Measurements from ENCODE around the gene MYL9.

Gene MYL9

GRCh38 chr20:36549628-36549941 lies 8.3 kb downstream of the MYL9 start:
- Histone ChIP-seq H3K27me3 (ENCODE audit: insufficient read depth, low read length, poor library complexity) (no peaks in the 10 kb centered on the region), H3K79me2 (ENCODE audit: control insufficient read depth, insufficient read depth, low read length) (no peaks in the 10 kb centered on the region), H3K56ac (ENCODE audit: low read length) (no peak overlapping the region), H3K23ac (ENCODE audit: low read length) (no peak overlapping the region), H3K4ac (ENCODE audit: low read depth, low read length) (no peak overlapping the region), H3K9ac (ENCODE audit: low read length) (no peak overlapping the region), H3K79me1 (ENCODE audit: low read length) (peaks cover 3% of the 10 kb centered on the region), H3K4me3 (ENCODE audit: low read length) (no peak overlapping the region), H3K4me1 (ENCODE audit: control insufficient read depth, low read depth, low read length) (no peaks in the 10 kb centered on the region), H2BK5ac (ENCODE audit: low read length) (no peak overlapping the region), H3K27ac (ENCODE audit: low read depth, low read length) (no peak overlapping the region), H3K4me2 (ENCODE audit: low read length) (no peak overlapping the region), H2AK5ac (ENCODE audit: low read length) (no peak overlapping the region), H3K18ac (ENCODE audit: low read length) (no peak overlapping the region), H4K8ac (ENCODE audit: low read depth, low read length) (no peak overlapping the region), H3K36me3 (ENCODE audit: control insufficient read depth, insufficient read depth, low read length) (peaks cover 1% of the 10 kb centered on the region), H2BK15ac (replicated peaks; ENCODE audit: low read depth) (no peak overlapping the region), H4K5ac (ENCODE audit: low read length) (no peak overlapping the region), H2BK120ac (ENCODE audit: low read depth, low read length) (no peak overlapping the region)
- WGBS (ENCODE audit: extremely low coverage, insufficient coverage, low lambda C conversion rate) = no CpG with 5 or more reads among the region's 9 CpGs
- DNase-seq = no peak

- no peak overlapping the region for H4K8ac ChIP-seq (ENCODE audit: low read depth, low read length)
- no peaks in the 10 kb centered on the region for H3K36me3 ChIP-seq (ENCODE audit: control insufficient read depth, insufficient read depth, low read length)
- H3K4me2 ChIP-seq (ENCODE audit: low read length) = no peak overlapping the region
- no peak overlapping the region for H3K23ac ChIP-seq (ENCODE audit: low read length)
- no peaks in the 10 kb centered on the region for H3K27me3 ChIP-seq (ENCODE audit: insufficient read depth, low read length, poor library complexity)
- no peak overlapping the region for H2BK15ac ChIP-seq (replicated peaks; ENCODE audit: low read depth)
- H3K4ac ChIP-seq (ENCODE audit: low read depth, low read length) = no peak overlapping the region
- no peak overlapping the region for H3K27ac ChIP-seq (ENCODE audit: low read depth, low read length)
- H4K5ac ChIP-seq (ENCODE audit: low read length) = no peak overlapping the region
- peaks cover 3% of the 10 kb centered on the region for H3K79me1 ChIP-seq (ENCODE audit: low read length)
- no peak overlapping the region for H3K4me3 ChIP-seq (ENCODE audit: low read length)
- H2BK120ac ChIP-seq (ENCODE audit: low read depth, low read length) = no peak overlapping the region
- H3K9ac ChIP-seq (ENCODE audit: low read length) = no peak overlapping the region
- no peak overlapping the region for H3K18ac ChIP-seq (ENCODE audit: low read length)
- H2BK5ac ChIP-seq (ENCODE audit: low read length) = no peak overlapping the region
- peak; percentile 25 for DNase-seq
- no peaks in the 10 kb centered on the region for H3K79me2 ChIP-seq (ENCODE audit: control insufficient read depth, insufficient read depth, low read length)
- H2AK5ac ChIP-seq (ENCODE audit: low read length) = no peak overlapping the region
- H3K56ac ChIP-seq (ENCODE audit: low read length) = peak overlapping the region; percentile 2
- no peaks in the 10 kb centered on the region for H3K4me1 ChIP-seq (ENCODE audit: control insufficient read depth, low read depth, low read length)
- WGBS (ENCODE audit: extremely low coverage, insufficient coverage, low lambda C conversion rate) = no CpG with 5 or more reads among the region's 16 CpGs
Observed at GRCh38 chr20:36549942-36550789, 8.8 kb downstream of the MYL9 start.

- no peak overlapping the region for H3K23ac ChIP-seq (ENCODE audit: low read length)
- no peak overlapping the region for H3K27ac ChIP-seq (ENCODE audit: low read depth, low read length)
- no peaks in the 10 kb centered on the region for H3K27me3 ChIP-seq (ENCODE audit: insufficient read depth, low read length, poor library complexity)
- H3K4me2 ChIP-seq (ENCODE audit: low read length) = no peak overlapping the region
- H3K9ac ChIP-seq (ENCODE audit: low read length) = no peak overlapping the region
- no peak overlapping the region for H4K5ac ChIP-seq (ENCODE audit: low read length)
- H3K4me1 ChIP-seq (ENCODE audit: control insufficient read depth, low read depth, low read length) = no peaks in the 10 kb centered on the region
- H3K4me3 ChIP-seq (ENCODE audit: low read length) = no peak overlapping the region
- H2BK15ac ChIP-seq (replicated peaks; ENCODE audit: low read depth) = no peak overlapping the region
- H3K18ac ChIP-seq (ENCODE audit: low read length) = no peak overlapping the region
- no peak for DNase-seq
- no peak overlapping the region for H2BK120ac ChIP-seq (ENCODE audit: low read depth, low read length)
- WGBS (ENCODE audit: extremely low coverage, insufficient coverage, low lambda C conversion rate) = no CpG with 5 or more reads among the region's 15 CpGs
- H3K56ac ChIP-seq (ENCODE audit: low read length) = no peak overlapping the region
- no peak overlapping the region for H2BK5ac ChIP-seq (ENCODE audit: low read length)
- no peaks in the 10 kb centered on the region for H3K36me3 ChIP-seq (ENCODE audit: control insufficient read depth, insufficient read depth, low read length)
- no peak overlapping the region for H2AK5ac ChIP-seq (ENCODE audit: low read length)
- H4K8ac ChIP-seq (ENCODE audit: low read depth, low read length) = no peak overlapping the region
- peaks cover 3% of the 10 kb centered on the region for H3K79me1 ChIP-seq (ENCODE audit: low read length)
- H3K79me2 ChIP-seq (ENCODE audit: control insufficient read depth, insufficient read depth, low read length) = no peaks in the 10 kb centered on the region
- no peak overlapping the region for H3K4ac ChIP-seq (ENCODE audit: low read depth, low read length)
Observed at GRCh38 chr20:36550790-36551299, 9.5 kb downstream of the MYL9 start.

- H3K23ac ChIP-seq (ENCODE audit: low read length) = no peak overlapping the region
- H3K9ac ChIP-seq (ENCODE audit: low read length) = no peak overlapping the region
- no peak overlapping the region for H4K5ac ChIP-seq (ENCODE audit: low read length)
- no peak overlapping the region for H2BK120ac ChIP-seq (ENCODE audit: low read depth, low read length)
- H2AK5ac ChIP-seq (ENCODE audit: low read length) = no peak overlapping the region
- no peak overlapping the region for H3K56ac ChIP-seq (ENCODE audit: low read length)
- no peak overlapping the region for H3K4me2 ChIP-seq (ENCODE audit: low read length)
- WGBS (ENCODE audit: extremely low coverage, insufficient coverage, low lambda C conversion rate) = no CpG with 5 or more reads among the region's 2 CpGs
- H3K27ac ChIP-seq (ENCODE audit: low read depth, low read length) = no peak overlapping the region
- no peak overlapping the region for H2BK5ac ChIP-seq (ENCODE audit: low read length)
- H4K8ac ChIP-seq (ENCODE audit: low read depth, low read length) = no peak overlapping the region
- no peak for DNase-seq
- no peak overlapping the region for H3K18ac ChIP-seq (ENCODE audit: low read length)
- no peak overlapping the region for H3K4me3 ChIP-seq (ENCODE audit: low read length)
- H3K79me1 ChIP-seq (ENCODE audit: low read length) = no peaks in the 10 kb centered on the region
- no peaks in the 10 kb centered on the region for H3K27me3 ChIP-seq (ENCODE audit: insufficient read depth, low read length, poor library complexity)
- H3K36me3 ChIP-seq (ENCODE audit: control insufficient read depth, insufficient read depth, low read length) = no peaks in the 10 kb centered on the region
- no peaks in the 10 kb centered on the region for H3K79me2 ChIP-seq (ENCODE audit: control insufficient read depth, insufficient read depth, low read length)
- H3K4ac ChIP-seq (ENCODE audit: low read depth, low read length) = no peak overlapping the region
- H3K4me1 ChIP-seq (ENCODE audit: control insufficient read depth, low read depth, low read length) = no peaks in the 10 kb centered on the region
- H2BK15ac ChIP-seq (replicated peaks; ENCODE audit: low read depth) = no peak overlapping the region
Observed at GRCh38 chr20:36555248-36555647, 13.9 kb downstream of the MYL9 start.

GRCh38 chr20:36562724-36563123 lies 21.4 kb downstream of the MYL9 start:
- Histone ChIP-seq H2AK5ac (ENCODE audit: low read length) (no peak overlapping the region), H3K27me3 (ENCODE audit: insufficient read depth, low read length, poor library complexity) (no peaks in the 10 kb centered on the region), H3K79me1 (ENCODE audit: low read length) (no peaks in the 10 kb centered on the region), H3K4me1 (ENCODE audit: control insufficient read depth, low read depth, low read length) (peaks cover 3% of the 10 kb centered on the region), H3K9ac (ENCODE audit: low read length) (no peak overlapping the region), H3K4me2 (ENCODE audit: low read length) (no peak overlapping the region), H3K36me3 (ENCODE audit: control insufficient read depth, insufficient read depth, low read length) (no peaks in the 10 kb centered on the region), H3K18ac (ENCODE audit: low read length) (no peak overlapping the region), H3K4me3 (ENCODE audit: low read length) (no peak overlapping the region), H4K5ac (ENCODE audit: low read length) (no peak overlapping the region), H2BK120ac (ENCODE audit: low read depth, low read length) (no peak overlapping the region), H2BK5ac (ENCODE audit: low read length) (no peak overlapping the region), H3K79me2 (ENCODE audit: control insufficient read depth, insufficient read depth, low read length) (no peaks in the 10 kb centered on the region), H4K8ac (ENCODE audit: low read depth, low read length) (no peak overlapping the region), H3K4ac (ENCODE audit: low read depth, low read length) (no peak overlapping the region), H3K56ac (ENCODE audit: low read length) (peak overlapping the region; percentile 62), H3K27ac (ENCODE audit: low read depth, low read length) (no peak overlapping the region), H2BK15ac (replicated peaks; ENCODE audit: low read depth) (no peak overlapping the region), H3K23ac (ENCODE audit: low read length) (no peak overlapping the region)
- DNase-seq = no peak
- no CpG with 5 or more reads among the region's 2 CpGs for WGBS (ENCODE audit: extremely low coverage, insufficient coverage, low lambda C conversion rate)

- Histone ChIP-seq H3K18ac (ENCODE audit: low read length) (no peak overlapping the region), H3K4me1 (ENCODE audit: control insufficient read depth, low read depth, low read length) (peaks cover 3% of the 10 kb centered on the region), H3K4me2 (ENCODE audit: low read length) (no peak overlapping the region), H2AK5ac (ENCODE audit: low read length) (no peak overlapping the region), H3K4ac (ENCODE audit: low read depth, low read length) (no peak overlapping the region), H3K9ac (ENCODE audit: low read length) (no peak overlapping the region), H3K27me3 (ENCODE audit: insufficient read depth, low read length, poor library complexity) (no peaks in the 10 kb centered on the region), H4K8ac (ENCODE audit: low read depth, low read length) (no peak overlapping the region), H2BK5ac (ENCODE audit: low read length) (no peak overlapping the region), H3K56ac (ENCODE audit: low read length) (no peak overlapping the region), H3K79me2 (ENCODE audit: control insufficient read depth, insufficient read depth, low read length) (no peaks in the 10 kb centered on the region), H2BK120ac (ENCODE audit: low read depth, low read length) (no peak overlapping the region), H3K23ac (ENCODE audit: low read length) (no peak overlapping the region), H2BK15ac (replicated peaks; ENCODE audit: low read depth) (no peak overlapping the region), H3K36me3 (ENCODE audit: control insufficient read depth, insufficient read depth, low read length) (no peaks in the 10 kb centered on the region), H3K79me1 (ENCODE audit: low read length) (no peaks in the 10 kb centered on the region), H3K27ac (ENCODE audit: low read depth, low read length) (no peak overlapping the region), H4K5ac (ENCODE audit: low read length) (no peak overlapping the region), H3K4me3 (ENCODE audit: low read length) (no peak overlapping the region)
- WGBS (ENCODE audit: extremely low coverage, insufficient coverage, low lambda C conversion rate) = no CpG with 5 or more reads among the region's 1 CpG
- DNase-seq = no peak
Observed at GRCh38 chr20:36563374-36563773, 22.1 kb downstream of the MYL9 start.
